ENCODE results near the gene CAPN12.

DNA sequence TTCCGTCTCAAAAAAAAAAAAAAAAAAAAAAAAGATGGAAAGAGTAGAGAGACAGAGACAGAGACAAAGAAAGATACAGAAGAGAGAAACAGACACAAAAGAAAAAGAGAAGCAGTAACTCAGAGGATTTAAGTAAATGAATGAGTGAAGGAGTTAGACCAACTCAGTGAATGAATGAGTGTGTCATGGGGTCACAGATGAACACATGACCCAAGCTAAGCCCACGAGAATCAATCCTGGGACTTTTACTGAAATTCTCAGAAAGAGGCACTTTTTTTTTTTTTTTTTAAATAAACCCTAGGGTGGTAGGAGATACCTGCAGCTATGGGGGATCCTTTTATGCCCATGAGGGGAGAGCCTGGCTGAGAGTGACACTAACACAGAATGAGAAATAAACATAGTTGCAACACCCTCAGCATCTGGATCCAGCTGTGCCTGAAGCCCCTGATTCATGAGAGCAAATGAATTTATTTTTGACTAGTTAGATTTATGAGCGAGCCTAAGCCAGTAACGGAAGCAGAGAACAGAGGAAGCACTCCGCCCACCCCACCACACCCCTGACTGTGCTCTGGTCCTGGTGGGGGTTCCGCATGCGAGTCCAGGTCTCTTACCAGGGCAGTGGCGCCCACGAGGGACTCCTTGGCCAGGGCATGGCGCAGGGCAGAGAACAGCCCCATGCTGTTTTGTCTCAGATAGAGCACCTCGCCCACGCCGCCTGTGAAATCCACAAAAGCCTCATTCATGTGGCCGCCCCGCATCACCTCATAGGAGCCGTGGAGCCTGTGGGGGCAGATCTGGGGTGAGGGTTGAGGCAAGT, 4.6 kb downstream of the CAPN12 start:
- TF ChIP-seq, protein P1, sequence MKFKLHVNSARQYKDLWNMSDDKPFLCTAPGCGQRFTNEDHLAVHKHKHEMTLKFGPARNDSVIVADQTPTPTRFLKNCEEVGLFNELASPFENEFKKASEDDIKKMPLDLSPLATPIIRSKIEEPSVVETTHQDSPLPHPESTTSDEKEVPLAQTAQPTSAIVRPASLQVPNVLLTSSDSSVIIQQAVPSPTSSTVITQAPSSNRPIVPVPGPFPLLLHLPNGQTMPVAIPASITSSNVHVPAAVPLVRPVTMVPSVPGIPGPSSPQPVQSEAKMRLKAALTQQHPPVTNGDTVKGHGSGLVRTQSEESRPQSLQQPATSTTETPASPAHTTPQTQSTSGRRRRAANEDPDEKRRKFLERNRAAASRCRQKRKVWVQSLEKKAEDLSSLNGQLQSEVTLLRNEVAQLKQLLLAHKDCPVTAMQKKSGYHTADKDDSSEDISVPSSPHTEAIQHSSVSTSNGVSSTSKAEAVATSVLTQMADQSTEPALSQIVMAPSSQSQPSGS (IDR thresholded peaks at IDR 0.05; ENCODE audit: low read length), result no peak
- TF ChIP-seq CTCF (IDR thresholded peaks at IDR 0.05; ENCODE audit: control extremely low read depth in 1 of 3, insufficient read depth in 1 of 3, low read depth in 1 of 3, low read length in 3 of 3) (no peak), EP300 (IDR thresholded peaks at IDR 0.05; ENCODE audit: borderline replicate concordance in 1 of 2, low read depth in 2 of 2, low read length in 2 of 2) (no peak), RFX5 (IDR thresholded peaks at IDR 0.05; ENCODE audit: borderline replicate concordance, low read depth, low read length) (no peak), USF2 (IDR thresholded peaks at IDR 0.05; ENCODE audit: low read length) (no peak), TAF1 (IDR thresholded peaks at IDR 0.05; ENCODE audit: low read depth, low read length) (no peak)
